ENCODE measurements around the gene ATP6V0D1.
A peak's percentile ranks its signal among the peaks of the same experiment; 100 is the strongest.
"Not testable (repeated sequence)": the region's sequence is repeated elsewhere in the genome, so short reads cannot be mapped to it uniquely, and the experiment has no call there.

Gene ATP6V0D1

DNA sequence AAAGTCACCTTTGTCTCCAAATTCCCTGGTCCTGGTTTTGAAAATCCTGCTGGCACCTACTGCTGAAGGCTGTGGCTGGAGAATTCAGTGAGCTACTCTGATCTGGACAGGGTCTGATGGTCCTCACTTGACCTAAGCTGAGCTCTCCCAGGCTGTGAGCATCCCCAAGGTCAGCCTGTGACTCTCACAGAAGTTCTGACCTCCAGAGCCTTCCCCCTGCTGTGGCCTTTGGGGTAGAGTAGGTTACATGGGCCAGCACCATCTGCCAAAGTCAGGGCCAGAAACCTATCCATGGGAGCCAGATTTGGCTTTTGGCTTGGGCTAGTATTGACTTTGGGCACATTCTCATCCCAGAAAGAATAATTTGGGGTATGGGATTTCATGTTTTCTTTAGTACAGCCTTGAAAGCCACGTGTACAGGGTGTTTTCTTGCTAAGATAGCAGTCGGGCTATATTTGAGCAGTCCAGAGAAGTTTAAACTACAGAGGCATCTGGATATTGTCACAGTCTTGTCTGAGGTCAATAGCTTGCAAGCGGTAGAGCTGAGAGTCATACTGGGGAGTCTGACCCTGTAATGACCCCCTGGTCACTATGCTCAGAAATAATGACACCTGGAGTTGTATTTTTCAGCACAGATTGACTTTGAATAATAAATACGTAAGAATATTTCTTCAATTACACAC lies 8.6 kb upstream of the ATP6V0D1 start:
- Histone ChIP-seq H3K27ac (ENCODE audit: low read length) (no peak overlapping the region), H3K27me3 (ENCODE audit: control insufficient read depth, insufficient read depth, low read length) (peaks cover 85% of the 10 kb centered on the region), H3K36me3 (ENCODE audit: control insufficient read depth, low read depth, low read length) (no peaks in the 10 kb centered on the region), H3K9me3 (ENCODE audit: control insufficient read depth, low read depth, low read length) (no peaks in the 10 kb centered on the region), H3K9ac (ENCODE audit: low read length) (no peak overlapping the region), H3K4me3 (ENCODE audit: low read length) (peak overlapping the region; percentile 2), H3K4me1 (ENCODE audit: control insufficient read depth, low read depth, low read length) (peaks cover 5% of the 10 kb centered on the region)

DNA sequence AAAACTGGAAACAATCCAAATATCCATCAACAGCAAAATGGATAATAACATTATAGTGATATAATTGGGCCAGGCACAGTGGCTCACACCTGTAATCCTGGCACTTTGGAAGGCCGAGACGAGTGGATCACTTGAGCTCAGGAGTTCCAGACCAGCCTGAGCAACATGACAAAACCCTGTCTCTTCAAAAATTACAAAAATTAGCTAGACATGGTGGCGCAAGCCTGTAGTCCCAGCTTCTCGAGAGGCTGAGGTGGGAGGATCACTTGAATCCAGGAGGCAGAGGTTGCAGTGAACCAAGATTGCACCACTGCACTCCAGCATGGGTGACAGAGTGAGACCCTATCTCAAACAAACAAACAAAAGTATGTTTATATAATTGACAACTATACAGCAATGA lies 6.6 kb upstream of the ATP6V0D1 start:
- H3K36me3 ChIP-seq (ENCODE audit: control insufficient read depth, low read depth, low read length); H3K27ac ChIP-seq (ENCODE audit: low read length); H3K4me1 ChIP-seq (ENCODE audit: control insufficient read depth, low read depth, low read length); H3K4me3 ChIP-seq (ENCODE audit: low read length); H3K9ac ChIP-seq (ENCODE audit: low read length); H3K9me3 ChIP-seq (ENCODE audit: control insufficient read depth, low read depth, low read length): not testable (repeated sequence)
- peaks cover 65% of the 10 kb centered on the region for H3K27me3 ChIP-seq (ENCODE audit: control insufficient read depth, insufficient read depth, low read length)

DNA sequence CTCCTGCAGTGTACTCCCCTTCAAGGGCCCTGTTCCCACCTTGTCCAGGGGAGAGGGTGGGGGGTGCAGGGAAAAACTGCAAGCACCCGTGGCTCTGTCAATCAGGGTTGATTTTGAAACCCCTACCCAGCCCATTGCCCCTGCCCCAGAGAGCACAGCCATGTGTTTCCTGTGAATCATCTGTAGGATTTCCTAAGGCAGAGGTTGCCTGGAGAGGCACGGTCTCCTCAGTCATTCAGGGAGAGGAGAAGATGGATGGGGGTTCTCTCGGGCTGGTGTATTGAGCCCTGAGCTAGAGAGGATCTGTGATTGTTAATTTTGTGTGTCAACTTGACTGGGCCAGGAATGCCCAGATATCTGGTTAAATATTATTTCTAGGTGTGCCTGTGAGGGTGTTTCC lies 5.8 kb upstream of the ATP6V0D1 start:
- Histone ChIP-seq H3K4me3 (ENCODE audit: low read length) (no peak overlapping the region), H3K9ac (ENCODE audit: low read length) (no peak overlapping the region), H3K27ac (ENCODE audit: low read length) (no peak overlapping the region), H3K27me3 (ENCODE audit: control insufficient read depth, insufficient read depth, low read length) (peaks cover 58% of the 10 kb centered on the region), H3K9me3 (ENCODE audit: control insufficient read depth, low read depth, low read length) (no peaks in the 10 kb centered on the region), H3K4me1 (ENCODE audit: control insufficient read depth, low read depth, low read length) (peaks cover 10% of the 10 kb centered on the region), H3K36me3 (ENCODE audit: control insufficient read depth, low read depth, low read length) (no peaks in the 10 kb centered on the region)

DNA sequence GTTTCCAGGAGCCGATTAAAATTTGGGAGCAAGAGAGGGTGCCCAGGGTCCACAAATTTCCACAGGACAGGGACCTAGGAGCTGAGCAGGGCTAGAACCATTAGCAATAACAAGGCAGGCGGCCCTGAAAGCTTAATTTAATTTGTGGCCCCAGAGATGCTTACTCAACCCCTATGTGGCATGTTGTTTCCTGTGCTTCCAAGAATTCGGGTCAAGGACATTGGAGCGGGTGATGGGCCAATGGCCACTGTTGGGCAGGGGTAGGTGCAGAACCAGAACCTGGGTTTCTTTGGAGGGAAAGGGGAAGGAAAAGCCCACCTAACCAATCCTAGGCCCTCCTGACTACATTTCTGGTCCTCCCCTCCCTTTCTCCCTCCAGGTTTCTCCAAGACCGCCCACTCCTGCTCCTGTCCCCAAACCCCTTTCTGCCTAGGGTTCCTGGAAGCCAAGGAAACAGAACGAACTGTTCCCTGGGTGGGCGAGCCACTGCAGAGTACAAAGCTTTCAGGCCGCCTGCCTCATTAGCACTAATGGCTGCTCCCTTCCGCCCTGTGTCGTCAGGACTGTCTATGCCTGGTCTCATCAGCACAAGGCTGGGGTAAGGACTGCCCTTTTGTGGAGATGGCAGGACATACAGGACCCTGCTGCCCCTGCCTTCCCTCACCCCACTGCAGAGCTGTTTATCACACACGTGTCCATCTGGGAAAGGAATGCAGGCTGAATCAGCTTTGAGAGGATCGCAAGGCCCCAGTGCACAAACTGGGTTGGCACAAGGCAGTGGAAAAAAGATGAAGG lies 3.0 kb upstream of the ATP6V0D1 start:
- no peaks in the 10 kb centered on the region for H3K9me3 ChIP-seq (ENCODE audit: control insufficient read depth, low read depth, low read length)
- H3K4me3 ChIP-seq (ENCODE audit: low read length), result no peak overlapping the region
- peaks cover 14% of the 10 kb centered on the region for H3K4me1 ChIP-seq (ENCODE audit: control insufficient read depth, low read depth, low read length)
- no peak overlapping the region for H3K27ac ChIP-seq (ENCODE audit: low read length)
- H3K9ac ChIP-seq (ENCODE audit: low read length), result no peak overlapping the region
- no peaks in the 10 kb centered on the region for H3K36me3 ChIP-seq (ENCODE audit: control insufficient read depth, low read depth, low read length)
- peaks cover 29% of the 10 kb centered on the region for H3K27me3 ChIP-seq (ENCODE audit: control insufficient read depth, insufficient read depth, low read length)

GRCh38 chr16:67483150-67483549 lies 2.2 kb upstream of the ATP6V0D1 start, which contains the start of gene AGRP:
Gene AGRP (minus strand): TSS chr16:67483547. CDS start chr16:67483398, 149 bp downstream.
- H3K36me3 ChIP-seq (ENCODE audit: control insufficient read depth, low read depth, low read length), result no peaks in the 10 kb centered on the region
- no peaks in the 10 kb centered on the region for H3K9me3 ChIP-seq (ENCODE audit: control insufficient read depth, low read depth, low read length)
- no peak within 1 kb of the TSS for H3K27ac ChIP-seq (ENCODE audit: low read length)
- peaks cover 14% of the 10 kb centered on the region for H3K4me1 ChIP-seq (ENCODE audit: control insufficient read depth, low read depth, low read length)
- H3K4me3 ChIP-seq (ENCODE audit: low read length), result no peak within 1 kb of the TSS
- H3K9ac ChIP-seq (ENCODE audit: low read length), result no peak within 1 kb of the TSS
- H3K27me3 ChIP-seq (ENCODE audit: control insufficient read depth, insufficient read depth, low read length), result peaks cover 22% of the 10 kb centered on the region

GRCh38 chr16:67482233-67482924 lies 1.4 kb upstream of the ATP6V0D1 start:
- peaks cover 14% of the 10 kb centered on the region for H3K27me3 ChIP-seq (ENCODE audit: control insufficient read depth, insufficient read depth, low read length)
- H3K4me3 ChIP-seq (ENCODE audit: low read length), result no peak overlapping the region
- peak overlapping the region; percentile 86 for H3K9ac ChIP-seq (ENCODE audit: low read length)
- no peaks in the 10 kb centered on the region for H3K36me3 ChIP-seq (ENCODE audit: control insufficient read depth, low read depth, low read length)
- no peak overlapping the region for H3K27ac ChIP-seq (ENCODE audit: low read length)
- no peaks in the 10 kb centered on the region for H3K9me3 ChIP-seq (ENCODE audit: control insufficient read depth, low read depth, low read length)
- H3K4me1 ChIP-seq (ENCODE audit: control insufficient read depth, low read depth, low read length), result peaks cover 14% of the 10 kb centered on the region

DNA sequence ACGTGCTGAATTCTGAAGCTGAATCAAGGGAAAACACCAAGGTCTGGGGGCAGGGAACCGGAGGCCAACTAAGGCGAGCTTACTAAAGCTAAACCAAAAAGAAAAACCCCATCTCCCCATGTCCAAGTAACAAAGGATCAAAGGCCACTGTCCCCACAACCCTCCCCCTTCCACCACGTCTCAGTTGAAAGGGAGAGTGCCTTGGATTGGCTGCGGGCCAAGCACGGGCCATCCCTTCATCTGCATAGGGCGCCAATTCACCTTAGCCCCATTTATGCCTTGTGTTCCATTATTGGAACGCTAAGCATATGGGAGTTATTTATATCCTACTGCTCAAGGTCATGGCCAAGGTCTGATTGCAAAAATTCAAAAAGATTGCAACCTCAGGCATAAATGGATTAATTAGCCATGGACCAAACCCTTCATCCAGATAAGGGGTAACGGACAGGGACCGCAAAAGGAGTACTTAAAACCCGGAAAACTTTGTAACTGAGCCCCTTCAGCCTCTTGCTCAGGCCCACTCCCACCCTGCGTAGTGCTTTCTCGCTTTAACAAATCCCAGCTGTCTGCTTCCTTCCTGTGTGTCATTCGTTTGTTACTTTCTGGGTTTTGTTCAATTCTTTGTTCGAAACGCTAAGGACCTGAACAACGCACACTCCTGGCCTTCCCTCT lies 740 bp upstream of the ATP6V0D1 start:
- Histone ChIP-seq H3K4me1 (ENCODE audit: control insufficient read depth, low read depth, low read length) (peaks cover 14% of the 10 kb centered on the region), H3K9me3 (ENCODE audit: control insufficient read depth, low read depth, low read length) (no peaks in the 10 kb centered on the region), H3K9ac (ENCODE audit: low read length) (peak overlapping the region; percentile 86), H3K27me3 (ENCODE audit: control insufficient read depth, insufficient read depth, low read length) (peaks cover 7% of the 10 kb centered on the region), H3K36me3 (ENCODE audit: control insufficient read depth, low read depth, low read length) (no peaks in the 10 kb centered on the region), H3K4me3 (ENCODE audit: low read length) (peak overlapping the region; percentile 65), H3K27ac (ENCODE audit: low read length) (no peak overlapping the region)

- Histone ChIP-seq H3K4me3 (ENCODE audit: low read length) (no peak overlapping the region), H3K27ac (ENCODE audit: low read length) (no peak overlapping the region), H3K36me3 (ENCODE audit: control insufficient read depth, low read depth, low read length) (no peaks in the 10 kb centered on the region), H3K27me3 (ENCODE audit: control insufficient read depth, insufficient read depth, low read length) (no peaks in the 10 kb centered on the region), H3K4me1 (ENCODE audit: control insufficient read depth, low read depth, low read length) (peaks cover 14% of the 10 kb centered on the region), H3K9me3 (ENCODE audit: control insufficient read depth, low read depth, low read length) (no peaks in the 10 kb centered on the region), H3K9ac (ENCODE audit: low read length) (no peak overlapping the region)
Measured at GRCh38 chr16:67477960-67478554, 2.9 kb downstream of the ATP6V0D1 start.

- no peak overlapping the region for H3K4me3 ChIP-seq (ENCODE audit: low read length)
- H3K27ac ChIP-seq (ENCODE audit: low read length), result no peak overlapping the region
- H3K9ac ChIP-seq (ENCODE audit: low read length), result no peak overlapping the region
- no peaks in the 10 kb centered on the region for H3K4me1 ChIP-seq (ENCODE audit: control insufficient read depth, low read depth, low read length)
- H3K27me3 ChIP-seq (ENCODE audit: control insufficient read depth, insufficient read depth, low read length), result no peaks in the 10 kb centered on the region
- no peaks in the 10 kb centered on the region for H3K9me3 ChIP-seq (ENCODE audit: control insufficient read depth, low read depth, low read length)
- H3K36me3 ChIP-seq (ENCODE audit: control insufficient read depth, low read depth, low read length), result no peaks in the 10 kb centered on the region
Measured at GRCh38 chr16:67474551-67475455, 6.2 kb downstream of the ATP6V0D1 start.

DNA sequence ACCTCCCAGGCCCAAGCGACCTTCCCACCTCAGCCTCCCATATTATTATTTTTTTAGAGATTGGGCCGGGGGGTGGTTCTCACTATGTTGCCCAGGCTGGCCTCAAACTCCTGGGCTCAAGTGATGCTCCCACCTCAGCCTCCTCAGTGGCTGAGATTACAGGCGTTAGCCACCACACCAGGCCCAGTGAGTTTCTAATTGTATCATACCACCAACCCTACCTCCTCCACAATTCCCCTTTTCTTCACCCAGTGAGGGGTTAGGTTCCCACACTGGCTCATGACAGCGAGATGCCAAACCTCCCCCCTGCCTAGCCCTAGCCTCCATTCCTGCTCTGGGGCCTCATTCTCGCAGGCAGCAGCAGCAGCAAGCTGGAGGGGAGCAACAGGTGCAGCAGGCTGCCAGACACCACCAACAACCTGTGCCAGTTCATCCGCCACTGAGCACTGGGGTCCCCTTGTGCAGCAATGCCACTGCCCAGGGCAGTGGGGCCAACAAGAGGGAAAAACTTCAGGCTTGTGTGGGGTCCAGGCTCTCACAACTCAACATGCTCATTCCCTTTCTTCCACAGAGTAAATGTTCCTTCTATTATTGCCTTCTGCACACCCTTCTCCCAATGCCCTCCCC lies 9.1 kb downstream of the ATP6V0D1 start:
- Histone ChIP-seq H3K36me3 (ENCODE audit: control insufficient read depth, low read depth, low read length) (no peaks in the 10 kb centered on the region), H3K4me3 (ENCODE audit: low read length) (no peak overlapping the region), H3K27me3 (ENCODE audit: control insufficient read depth, insufficient read depth, low read length) (no peaks in the 10 kb centered on the region), H3K4me1 (ENCODE audit: control insufficient read depth, low read depth, low read length) (no peaks in the 10 kb centered on the region), H3K9ac (ENCODE audit: low read length) (no peak overlapping the region), H3K27ac (ENCODE audit: low read length) (no peak overlapping the region), H3K9me3 (ENCODE audit: control insufficient read depth, low read depth, low read length) (no peaks in the 10 kb centered on the region)
